ENCODE data around the gene ADD1.

The ADD1 gene

DNA sequence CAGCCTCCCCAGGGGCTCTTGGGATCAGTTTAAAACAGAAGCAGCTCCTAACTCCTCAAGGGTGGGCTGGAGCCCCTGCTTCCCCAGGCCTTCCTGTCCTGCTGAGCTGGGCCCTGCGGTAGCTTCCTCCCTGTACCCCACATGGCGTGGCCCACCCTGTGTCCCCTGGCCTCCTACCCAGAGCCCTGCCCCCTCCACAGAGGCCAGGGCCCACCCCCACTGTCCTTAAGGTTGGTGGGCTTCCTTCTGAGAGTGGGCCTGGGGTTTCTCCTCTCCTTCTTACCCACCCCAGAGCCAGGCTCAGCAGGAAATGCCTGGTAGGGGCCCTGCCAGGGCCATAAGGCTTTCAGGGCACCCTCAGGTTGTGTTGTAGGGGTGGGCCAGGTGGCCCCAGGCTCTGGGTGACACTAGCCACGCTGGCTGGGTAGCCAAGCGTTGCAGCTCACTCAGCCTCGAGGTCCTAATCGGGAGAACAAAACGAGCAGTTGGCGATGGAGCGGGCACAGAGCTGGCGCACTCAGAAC is 39.1 kb upstream of the ADD1 start:
- DNase-seq = no peak
- in situ Hi-C loops (cut with MboI; ENCODE audit: low pct_unique_long_range_greater_than_20kb, low sequenced_read_pairs) = no loop called here

DNA sequence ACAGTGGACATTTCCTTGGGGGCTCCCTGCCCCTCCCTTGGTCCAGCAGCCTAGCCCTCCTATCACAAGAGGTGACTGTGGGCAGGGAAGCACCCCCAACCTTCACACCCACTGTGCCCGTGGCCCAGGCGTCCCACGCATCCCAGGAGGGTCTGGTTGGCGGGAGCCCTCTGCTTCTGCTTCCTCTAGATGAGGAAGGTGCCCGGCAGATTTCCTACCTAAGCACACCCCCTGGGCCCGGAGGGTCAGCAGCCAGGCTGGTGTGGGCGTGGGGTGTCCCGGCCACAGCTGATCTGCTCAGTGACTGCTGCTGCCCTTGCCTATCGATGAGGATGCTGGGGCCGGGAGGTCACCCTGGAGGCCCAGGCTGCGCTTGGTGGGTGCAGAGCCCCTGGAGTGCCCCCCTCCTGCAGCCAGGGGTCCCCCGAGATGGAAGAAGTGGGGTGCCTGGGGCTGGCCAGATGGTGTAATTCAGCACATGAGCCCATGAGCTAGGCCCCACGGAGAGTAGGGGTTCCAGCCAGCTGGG is 38.6 kb upstream of the ADD1 start:
- DNase-seq = no peak
- in situ Hi-C loops (cut with MboI; ENCODE audit: low pct_unique_long_range_greater_than_20kb, low sequenced_read_pairs) = no loop called here

- in situ Hi-C loops (cut with MboI; ENCODE audit: low pct_unique_long_range_greater_than_20kb, low sequenced_read_pairs) = no loop called here
- no peak for DNase-seq
Measured at GRCh38 chr4:2805712-2806389, 37.8 kb upstream of the ADD1 start.

DNA sequence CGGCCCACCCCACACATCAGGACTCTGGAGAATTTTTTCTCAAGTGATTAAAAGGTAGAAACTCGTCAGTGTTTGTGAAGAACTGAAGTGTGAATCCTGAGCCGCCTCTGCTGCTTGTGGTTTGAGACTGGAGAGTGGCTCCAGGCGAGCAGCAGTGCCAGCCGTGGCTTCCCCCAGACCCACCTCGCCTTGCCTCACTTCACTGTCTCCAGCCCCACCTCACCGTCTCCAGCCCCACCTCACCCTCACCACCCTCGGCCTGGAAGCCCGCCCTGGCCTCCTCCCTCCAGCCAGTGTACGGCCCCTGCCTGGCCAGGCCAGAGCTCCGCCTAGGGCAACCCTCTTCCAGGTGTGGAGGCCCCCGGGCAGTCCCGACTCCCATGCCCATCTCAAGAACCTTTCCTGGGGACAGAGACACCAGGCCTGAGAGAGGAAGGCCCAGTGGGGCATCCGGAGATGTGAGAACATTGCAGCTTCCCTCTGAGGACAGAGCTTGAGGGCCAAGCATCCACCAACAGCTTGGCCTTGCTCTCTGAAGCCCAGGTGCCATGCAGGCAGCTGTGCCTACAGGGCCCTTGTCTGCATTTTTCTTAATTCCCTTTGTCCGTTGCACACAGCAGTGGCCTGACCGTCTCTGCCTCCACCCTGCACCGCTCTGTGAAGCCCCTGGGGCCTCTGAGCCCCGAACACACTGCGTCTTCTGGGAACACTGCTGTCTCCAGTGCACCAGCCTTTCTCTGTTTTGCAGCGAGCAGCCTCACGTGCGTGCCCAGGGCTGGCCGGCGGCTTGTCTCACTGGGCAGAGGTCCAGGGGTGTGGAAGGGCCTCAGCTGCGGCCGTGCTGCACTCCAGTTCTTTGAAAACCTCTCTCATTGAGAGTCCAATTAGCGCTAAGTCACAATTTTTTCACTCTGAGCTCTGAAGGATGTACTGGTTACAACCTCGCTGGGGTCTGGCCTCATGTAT is 37.0 kb upstream of the ADD1 start:
- DNase-seq = no peak
- in situ Hi-C loops (cut with MboI; ENCODE audit: low pct_unique_long_range_greater_than_20kb, low sequenced_read_pairs) = no loop called here

GRCh38 chr4:2807571-2807970 is 36.1 kb upstream of the ADD1 start:
- DNase-seq = no peak
- in situ Hi-C loops (cut with MboI; ENCODE audit: low pct_unique_long_range_greater_than_20kb, low sequenced_read_pairs) = no loop called here

GRCh38 chr4:2808001-2808400 is 35.6 kb upstream of the ADD1 start:
- in situ Hi-C loops (cut with MboI; ENCODE audit: low pct_unique_long_range_greater_than_20kb, low sequenced_read_pairs) = no loop called here
- DNase-seq = no peak

- in situ Hi-C loops (cut with MboI; ENCODE audit: low pct_unique_long_range_greater_than_20kb, low sequenced_read_pairs) = no loop called here
- no peak for DNase-seq
Measured at GRCh38 chr4:2809610-2810180, 33.9 kb upstream of the ADD1 start.

DNA sequence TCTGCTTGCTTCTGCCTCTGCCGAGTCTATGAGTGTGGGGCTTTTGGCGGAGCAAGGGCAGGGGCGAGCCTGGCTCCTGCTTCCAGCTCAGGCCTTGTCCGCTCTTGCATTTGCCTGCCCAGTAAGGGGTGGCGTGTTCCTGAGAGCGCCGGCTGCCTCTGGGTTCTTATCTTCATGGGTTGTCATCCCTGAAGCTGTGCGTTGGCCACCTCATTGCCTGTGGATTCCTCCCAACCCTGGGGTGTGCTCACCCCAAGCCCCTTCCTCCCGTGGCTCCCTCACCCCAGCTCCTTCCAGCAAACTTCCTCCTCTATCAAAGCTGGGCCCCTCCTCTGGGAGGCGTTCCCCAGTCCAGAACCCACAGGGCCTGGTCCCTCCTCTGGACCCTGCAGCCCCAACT is 33.3 kb upstream of the ADD1 start:
- DNase-seq = no peak
- in situ Hi-C loops (cut with MboI; ENCODE audit: low pct_unique_long_range_greater_than_20kb, low sequenced_read_pairs) = no loop called here

DNA sequence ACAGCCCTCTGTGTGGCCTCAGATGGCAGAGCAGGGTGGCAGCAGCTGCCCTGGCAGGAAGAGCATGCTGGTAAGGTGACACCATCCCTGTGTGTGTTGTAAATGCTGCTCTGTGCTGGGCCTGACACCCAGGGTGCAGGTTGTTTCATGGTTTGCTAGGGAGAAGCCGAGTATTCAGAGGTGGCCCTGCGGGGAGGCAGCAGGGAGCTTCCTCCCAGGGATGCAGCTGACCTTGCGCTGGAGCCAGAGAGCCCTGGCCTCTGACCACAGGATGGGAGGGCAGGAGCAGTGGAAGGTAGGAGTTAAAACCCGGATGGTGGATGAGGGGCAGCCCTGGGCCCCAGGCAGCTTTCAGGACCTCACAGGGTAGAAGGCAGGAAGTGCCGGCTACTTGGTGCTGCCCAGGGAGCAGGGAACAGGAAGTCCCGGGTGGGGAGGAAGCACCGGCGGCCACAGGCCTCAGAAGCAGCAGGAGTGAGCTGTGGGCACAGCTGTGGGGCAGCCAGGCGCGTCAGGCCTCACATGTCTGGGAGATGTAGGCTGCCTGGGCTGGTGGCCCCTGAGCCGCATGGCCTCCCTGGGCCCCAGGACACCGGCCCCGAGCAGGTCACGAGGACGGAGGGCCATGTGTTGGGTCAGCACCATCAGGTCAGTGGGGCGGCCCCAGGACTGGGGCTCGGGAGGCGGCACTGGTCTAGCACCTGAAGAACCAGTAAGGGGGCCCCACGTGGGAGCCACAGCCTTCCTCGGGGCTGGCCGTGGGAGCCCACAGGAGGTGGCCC is 31.6 kb upstream of the ADD1 start:
- in situ Hi-C loops (cut with MboI; ENCODE audit: low pct_unique_long_range_greater_than_20kb, low sequenced_read_pairs) = no loop called here
- peak; percentile 88 for DNase-seq

DNA sequence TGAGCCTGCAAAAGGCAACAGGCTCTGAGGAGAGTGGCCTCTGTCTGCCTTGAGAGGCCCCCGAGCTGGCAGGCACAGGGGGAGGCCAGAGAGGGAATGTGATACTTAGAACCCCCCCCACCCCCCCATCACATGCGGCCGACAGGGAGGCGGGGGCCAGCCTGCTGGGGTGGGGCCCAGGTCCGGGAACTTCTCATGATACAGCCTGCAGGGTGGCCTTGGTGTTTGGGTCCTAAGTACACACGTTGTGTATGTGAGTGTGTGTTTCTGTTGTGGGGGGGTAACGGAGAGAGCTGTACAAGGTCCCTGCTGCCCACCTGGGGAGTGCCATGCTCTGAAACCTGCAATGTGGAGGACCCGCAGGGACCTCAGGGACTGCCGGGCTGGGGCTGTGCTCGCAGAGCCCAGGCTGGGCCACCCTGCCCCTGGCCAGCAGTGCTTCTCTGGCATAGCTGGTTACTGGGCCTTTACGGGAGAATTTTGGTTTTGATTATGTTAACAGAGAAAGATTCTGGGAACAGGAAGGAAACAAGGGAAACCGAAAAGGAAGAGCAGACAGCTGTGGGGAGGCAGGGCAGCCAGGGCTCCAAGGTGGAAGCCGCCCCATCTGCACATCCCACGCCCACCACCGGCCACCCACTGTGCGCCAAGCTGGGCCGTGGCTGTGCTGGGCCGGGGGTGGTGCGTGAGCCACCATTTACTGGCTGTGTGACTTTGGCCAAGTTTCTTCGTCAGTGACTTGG is 30.9 kb upstream of the ADD1 start:
- peak; percentile 67 for DNase-seq
- in situ Hi-C loops (cut with MboI; ENCODE audit: low pct_unique_long_range_greater_than_20kb, low sequenced_read_pairs) = no loop called here

- in situ Hi-C loops (cut with MboI; ENCODE audit: low pct_unique_long_range_greater_than_20kb, low sequenced_read_pairs) = no loop called here
- no peak for DNase-seq
Measured at GRCh38 chr4:2813446-2814405, 29.9 kb upstream of the ADD1 start.

DNA sequence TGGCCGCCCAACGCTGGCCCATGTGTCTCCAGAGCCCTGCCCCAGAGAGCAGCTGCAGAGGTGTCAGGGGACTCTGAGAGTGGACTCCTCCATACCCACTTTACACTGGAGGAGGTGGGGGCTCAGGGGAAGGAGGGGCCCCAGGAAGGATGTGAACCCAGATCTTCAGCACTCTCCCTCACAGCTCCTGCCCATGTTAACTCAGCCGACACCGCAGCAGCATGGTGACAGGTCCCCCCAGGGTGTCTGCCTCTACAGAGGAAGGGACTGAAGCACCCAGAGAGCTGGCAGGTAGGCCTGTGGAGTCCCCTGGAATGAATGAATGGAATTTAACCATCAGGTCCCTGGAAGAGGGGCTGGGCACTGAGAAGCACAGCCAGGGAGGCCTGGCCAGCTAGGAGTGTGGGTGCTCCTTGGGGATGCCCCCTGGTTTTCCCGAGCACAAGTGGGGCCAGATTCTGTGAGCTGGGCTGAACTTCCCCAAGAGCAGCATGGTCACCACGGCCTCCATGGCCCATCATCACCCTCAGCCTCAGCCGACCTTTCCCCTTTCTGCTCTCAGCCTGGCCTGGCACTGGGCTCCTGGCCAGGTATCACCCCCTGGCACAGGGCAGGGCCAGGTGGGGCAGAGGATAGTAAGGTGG is 28.9 kb upstream of the ADD1 start:
- in situ Hi-C loops (cut with MboI; ENCODE audit: low pct_unique_long_range_greater_than_20kb, low sequenced_read_pairs) = no loop called here
- no peak for DNase-seq

GRCh38 chr4:2816401-2816954 is 27.2 kb upstream of the ADD1 start:
- in situ Hi-C loops (cut with MboI; ENCODE audit: low pct_unique_long_range_greater_than_20kb, low sequenced_read_pairs) = no loop called here
- peak; percentile 65 for DNase-seq

DNA sequence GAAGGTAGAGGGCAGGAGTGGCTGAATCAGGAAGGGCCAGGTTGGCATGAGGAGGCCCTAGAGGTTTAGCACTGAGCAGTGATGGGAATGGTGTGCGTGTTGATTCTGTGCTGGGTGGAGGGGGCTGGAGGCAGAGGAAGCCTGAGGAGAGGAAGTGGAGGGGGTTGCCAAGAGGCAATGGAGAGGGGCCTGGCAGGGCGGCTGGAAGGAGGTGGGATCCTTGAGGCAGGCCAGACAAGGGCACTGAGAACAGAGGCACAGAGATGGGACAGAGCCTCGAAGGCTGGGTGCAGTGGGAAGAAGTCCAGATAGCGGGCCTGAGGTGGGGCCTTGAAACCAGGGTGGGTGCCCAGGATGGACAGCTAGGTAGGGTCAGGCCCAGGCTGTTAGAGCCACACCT is 26.5 kb upstream of the ADD1 start:
- DNase-seq = no peak
- in situ Hi-C loops (cut with MboI; ENCODE audit: low pct_unique_long_range_greater_than_20kb, low sequenced_read_pairs) = no loop called here

DNA sequence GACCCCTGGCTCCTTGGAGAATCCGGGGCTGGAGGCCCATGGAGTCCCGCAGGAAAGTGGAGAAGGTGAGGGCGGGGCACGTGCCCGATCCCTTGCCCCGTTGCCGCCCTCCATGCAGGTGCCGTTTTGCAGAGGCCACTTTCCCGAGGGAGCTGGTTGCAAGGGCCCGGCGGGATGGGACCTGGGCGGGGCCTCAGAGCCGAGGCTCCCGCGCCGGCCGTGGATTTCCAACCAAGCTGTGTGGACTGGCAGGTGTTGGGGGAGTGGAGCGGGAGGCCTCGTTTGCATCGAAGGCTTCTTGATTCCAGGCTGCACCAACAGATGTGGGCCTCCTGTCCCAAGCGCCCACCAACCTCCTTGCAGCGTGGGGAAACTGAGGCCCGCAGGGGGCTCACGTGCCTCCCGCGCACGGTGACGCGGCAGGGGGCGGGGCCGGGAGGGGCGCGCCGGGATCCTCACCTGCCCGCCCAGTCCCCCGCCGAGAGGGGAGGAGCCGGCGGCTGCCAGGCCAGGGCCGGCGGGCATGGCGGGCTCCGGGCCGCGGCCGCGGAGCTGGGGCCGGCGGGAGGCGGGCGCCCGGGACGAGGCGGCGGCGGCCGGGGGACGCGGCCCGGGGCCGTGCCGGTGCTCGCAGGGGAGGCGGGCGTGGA is 25.8 kb upstream of the ADD1 start:
- no peak for DNase-seq
- in situ Hi-C loops (cut with MboI; ENCODE audit: low pct_unique_long_range_greater_than_20kb, low sequenced_read_pairs) = no loop called here

GRCh38 chr4:2818351-2818939 is 25.2 kb upstream of the ADD1 start:
- no peak for DNase-seq

More at GRCh38 chr4:2818351-2818939, 25.2 kb upstream of the ADD1 start:
- in situ Hi-C loops (cut with MboI; ENCODE audit: low pct_unique_long_range_greater_than_20kb, low sequenced_read_pairs) = no loop called here

Measured in KBM-7 (cell line).